ENCODE measurements around the gene PPP2R5C.

Gene PPP2R5C

GRCh38 chr14:101844219-101844618 is 82.7 kb downstream of the PPP2R5C start:
- DNase-seq: no peak

GRCh38 chr14:101844751-101845150 is 83.2 kb downstream of the PPP2R5C start:
- DNase-seq: no peak

GRCh38 chr14:101845496-101845895 is 84.0 kb downstream of the PPP2R5C start:
- DNase-seq: no peak

- no peak for DNase-seq
Measured at GRCh38 chr14:101845896-101846295, 84.4 kb downstream of the PPP2R5C start.

- no peak for DNase-seq
Measured at GRCh38 chr14:101849125-101849524, 87.6 kb downstream of the PPP2R5C start.

- DNase-seq: no peak
Measured at GRCh38 chr14:101849640-101850039, 88.1 kb downstream of the PPP2R5C start.

GRCh38 chr14:101851183-101851582 is 89.7 kb downstream of the PPP2R5C start:
- no peak for DNase-seq

- DNase-seq: no peak
Measured at GRCh38 chr14:101851736-101852405, 90.4 kb downstream of the PPP2R5C start.

GRCh38 chr14:101852785-101853184 is 91.3 kb downstream of the PPP2R5C start:
- DNase-seq: no peak

- DNase-seq: no peak
Measured at GRCh38 chr14:101853455-101854018, 92.0 kb downstream of the PPP2R5C start.

GRCh38 chr14:101854366-101854765 is 92.9 kb downstream of the PPP2R5C start:
- DNase-seq: no peak

GRCh38 chr14:101855958-101856357 is 94.4 kb downstream of the PPP2R5C start:
- no peak for DNase-seq

- DNase-seq: no peak
Measured at GRCh38 chr14:101856536-101856935, 95.0 kb downstream of the PPP2R5C start.

GRCh38 chr14:101857226-101857625 is 95.7 kb downstream of the PPP2R5C start:
- no peak for DNase-seq

- DNase-seq: no peak
Measured at GRCh38 chr14:101858791-101859537, 97.5 kb downstream of the PPP2R5C start.

GRCh38 chr14:101859538-101859902 is 98.0 kb downstream of the PPP2R5C start:
- DNase-seq: no peak

GRCh38 chr14:101859958-101860357 is 98.4 kb downstream of the PPP2R5C start:
- no peak for DNase-seq

GRCh38 chr14:101861464-101861863 is 100.0 kb downstream of the PPP2R5C start:
- DNase-seq: no peak

GRCh38 chr14:101862177-101862576 is 100.7 kb downstream of the PPP2R5C start:
- no peak for DNase-seq

- DNase-seq: no peak
Measured at GRCh38 chr14:101862711-101863110, 101.2 kb downstream of the PPP2R5C start.

GRCh38 chr14:101865288-101865687 is 103.8 kb downstream of the PPP2R5C start:
- no peak for DNase-seq

GRCh38 chr14:101867854-101868253 is 106.3 kb downstream of the PPP2R5C start:
- no peak for DNase-seq

- DNase-seq: no peak
Measured at GRCh38 chr14:101869217-101869616, 107.7 kb downstream of the PPP2R5C start.

GRCh38 chr14:101870273-101870939 is 108.9 kb downstream of the PPP2R5C start:
- no peak for DNase-seq
